Gastroesophageal sphincter (tissue), 4 donors: ENCODE data around the gene FSD2. TPM values are rescaled to one million over a fixed set of nuclear protein-coding genes. Genes with fewer than 3 reads are reported as not detected.

ENCODE experiments used
- ATAC-seq: fragments of 150-250 bp; one replicate; pipeline ENCODE4 v1.9.1; 2016; ENCODE audit warnings: mild to moderate bottlenecking, moderate library complexity
- H3K27ac ChIP-seq, 4 donors: fragments of 200-600 bp; sonication (generic) in 3 of 4; 1 replicate in 3 of 4; 2 replicates in 1 of 4; pipeline ENCODE4 v1.5.1; 2016 to 2019
- H3K27me3 ChIP-seq: fragments of 200-600 bp; sonication (generic); one replicate; pipeline ENCODE4 v1.5.1; 2019
- H3K36me3 ChIP-seq, 2 donors: fragments of 200-600 bp; sonication (generic); one replicate each; pipeline ENCODE4 v1.5.1; 2019; ENCODE audit warnings: control low read depth in 1 of 2
- H3K4me1 ChIP-seq, 3 donors: fragments of 200-600 bp; sonication (generic); 1 replicate in 2 of 3; 2 replicates in 1 of 3; pipeline ENCODE4 v1.5.1; 2016 to 2019; ENCODE audit warnings: control low read depth in 2 of 3
- H3K4me3 ChIP-seq, 2 donors: fragments of 200-600 bp; sonication (generic); one replicate each; pipeline ENCODE4 v1.5.1; 2019; ENCODE audit warnings: mild to moderate bottlenecking in 1 of 2, moderate library complexity in 1 of 2
- H3K9me3 ChIP-seq, 3 donors: fragments of 200-600 bp; sonication (generic); one replicate each; pipeline ENCODE4 v1.5.1; 2017 to 2019; ENCODE audit warnings: control low read depth in 2 of 3
- EP300 ChIP-seq: sonication (generic); formaldehyde crosslinking; IDR thresholded peaks from one replicate; pipeline ENCODE4 v1.6.1; 2017; ENCODE audit warnings: antibody characterized with exemption, mild to moderate bottlenecking
- POLR2A ChIP-seq, 2 donors: fragments of 450-650 bp; IDR thresholded peaks; one replicate each; pipeline ENCODE4 v1.6.1; 2017; ENCODE audit warnings: antibody characterized with exemption in 2 of 2, mild to moderate bottlenecking in 2 of 2, moderate library complexity in 1 of 2
- POLR2AphosphoS5 ChIP-seq: sonication (generic); formaldehyde crosslinking; IDR thresholded peaks from one replicate; pipeline ENCODE4 v1.6.1; 2017; ENCODE audit warnings: antibody characterized with exemption
- WGBS, 2 donors: methylation state at CpG; one replicate each; pipeline ENCODE4 v1.1.5; 2018; ENCODE audit warnings: low coverage in 1 of 2; 5-methylcytosine and 5-hydroxymethylcytosine counted together
- total RNA-seq, 4 donors: library from RNA; depleted of rRNA; stranded (reverse); fragments of >200 nt; gene quantifications; one replicate each; pipeline ENCODE4 v1.1.0, GENCODE V29; 2016
- TF ChIP-seq, protein P1 (sequence below), 4 experiments: fragments of 200-600 bp in 2 of 4; fragments of 450-650 bp in 2 of 4; sonication (generic) in 1 of 4; IDR thresholded peaks; one replicate each; pipeline ENCODE4 v1.5.1; 2017 to 2019; ENCODE audit warnings: antibody characterized with exemption in 4 of 4, mild to moderate bottlenecking in 2 of 4, moderate library complexity in 2 of 4

FSD2 gene
- total RNA-seq, 4 donors from 2014 or later = not detected

- Histone ChIP-seq H3K9me3 (no peaks in the 10 kb centered on the region), H3K36me3 (peaks cover 0 to 8% of the 10 kb centered on the region in 2 donors), H3K4me3 (no peak overlapping the region), H3K27ac (no peak overlapping the region), H3K27me3 (no peaks in the 10 kb centered on the region), H3K4me1 (peaks cover 0 to 16% (median 0%) of the 10 kb centered on the region in 3 donors)
- TF ChIP-seq POLR2A (IDR thresholded peaks at IDR 0.05) (no peak), POLR2AphosphoS5 (no peak), EP300 (no peak)
- TF ChIP-seq, protein P1, sequence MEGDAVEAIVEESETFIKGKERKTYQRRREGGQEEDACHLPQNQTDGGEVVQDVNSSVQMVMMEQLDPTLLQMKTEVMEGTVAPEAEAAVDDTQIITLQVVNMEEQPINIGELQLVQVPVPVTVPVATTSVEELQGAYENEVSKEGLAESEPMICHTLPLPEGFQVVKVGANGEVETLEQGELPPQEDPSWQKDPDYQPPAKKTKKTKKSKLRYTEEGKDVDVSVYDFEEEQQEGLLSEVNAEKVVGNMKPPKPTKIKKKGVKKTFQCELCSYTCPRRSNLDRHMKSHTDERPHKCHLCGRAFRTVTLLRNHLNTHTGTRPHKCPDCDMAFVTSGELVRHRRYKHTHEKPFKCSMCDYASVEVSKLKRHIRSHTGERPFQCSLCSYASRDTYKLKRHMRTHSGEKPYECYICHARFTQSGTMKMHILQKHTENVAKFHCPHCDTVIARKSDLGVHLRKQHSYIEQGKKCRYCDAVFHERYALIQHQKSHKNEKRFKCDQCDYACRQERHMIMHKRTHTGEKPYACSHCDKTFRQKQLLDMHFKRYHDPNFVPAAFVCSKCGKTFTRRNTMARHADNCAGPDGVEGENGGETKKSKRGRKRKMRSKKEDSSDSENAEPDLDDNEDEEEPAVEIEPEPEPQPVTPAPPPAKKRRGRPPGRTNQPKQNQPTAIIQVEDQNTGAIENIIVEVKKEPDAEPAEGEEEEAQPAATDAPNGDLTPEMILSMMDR (IDR thresholded peaks at IDR 0.05) = no peak
- 60 to 75% methylated on average over 1 to 4 of the region's 4 CpGs for WGBS, 2 donors
- no peak for ATAC-seq
These were observed 40.8 kb upstream of the FSD2 start for GRCh38 chr15:82846621-82847020.

DNA sequence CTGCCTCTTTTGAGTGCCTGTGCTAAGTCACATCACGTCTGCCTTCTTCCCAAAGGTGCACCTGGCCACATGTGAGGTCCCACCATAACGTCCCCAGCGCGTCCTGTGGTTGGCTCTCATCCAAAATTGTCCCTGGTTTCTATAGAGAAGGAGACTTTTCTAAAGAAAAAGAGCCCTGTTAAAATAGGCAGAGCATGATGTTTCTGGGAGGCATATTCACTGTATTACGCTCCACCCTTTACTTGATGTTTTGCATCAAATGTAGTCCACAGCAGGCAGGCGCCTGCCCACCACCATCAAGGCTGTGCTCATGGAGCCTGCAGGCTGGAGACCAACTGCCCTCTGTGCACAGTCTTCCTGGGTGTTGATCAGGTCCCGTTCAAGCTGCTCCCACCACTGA lies 39.8 kb upstream of the FSD2 start:
- H3K36me3 ChIP-seq = peaks cover 0 to 5% of the 10 kb centered on the region in 2 donors
- ATAC-seq = no peak
- no peak overlapping the region for H3K27ac ChIP-seq
- no peaks in the 10 kb centered on the region for H3K27me3 ChIP-seq
- TF ChIP-seq POLR2AphosphoS5 (no peak), POLR2A (IDR thresholded peaks at IDR 0.05) (no peak), EP300 (no peak)
- TF ChIP-seq, protein P1 (IDR thresholded peaks at IDR 0.05) = no peak
- no peak overlapping the region for H3K4me3 ChIP-seq
- peaks cover 0 to 16% (median 0%) of the 10 kb centered on the region in 3 donors for H3K4me1 ChIP-seq
- 63 to 70% methylated on average over 4 to 5 of the region's 7 CpGs for WGBS, 2 donors
- no peaks in the 10 kb centered on the region for H3K9me3 ChIP-seq

- no peak for TF ChIP-seq POLR2AphosphoS5
- Histone ChIP-seq H3K9me3 (no peaks in the 10 kb centered on the region), H3K27ac (no peak overlapping the region), H3K27me3 (no peaks in the 10 kb centered on the region), H3K4me1 (no peaks in the 10 kb centered on the region), H3K4me3 (no peak overlapping the region), H3K36me3 (peaks cover 0 to 11% of the 10 kb centered on the region in 2 donors)
- 73 to 81% methylated on average over 2 to 3 of the region's 3 CpGs for WGBS, 2 donors
- ATAC-seq = no peak
These were observed 37.7 kb upstream of the FSD2 start for GRCh38 chr15:82843566-82843965.

GRCh38 chr15:82840166-82840565 lies 34.3 kb upstream of the FSD2 start:
- Histone ChIP-seq H3K36me3 (peaks cover 0 to 45% of the 10 kb centered on the region in 2 donors), H3K4me1 (no peaks in the 10 kb centered on the region), H3K27ac (no peak overlapping the region), H3K27me3 (no peaks in the 10 kb centered on the region), H3K9me3 (no peaks in the 10 kb centered on the region), H3K4me3 (no peak overlapping the region)
- 95% methylated on average over 3 to 4 of the region's 4 CpGs for WGBS, 2 donors
- no peak for ATAC-seq
- TF ChIP-seq, protein P1 (IDR thresholded peaks at IDR 0.05) = no peak
- TF ChIP-seq POLR2A (IDR thresholded peaks at IDR 0.05) (no peak), EP300 (no peak), POLR2AphosphoS5 (no peak)

DNA sequence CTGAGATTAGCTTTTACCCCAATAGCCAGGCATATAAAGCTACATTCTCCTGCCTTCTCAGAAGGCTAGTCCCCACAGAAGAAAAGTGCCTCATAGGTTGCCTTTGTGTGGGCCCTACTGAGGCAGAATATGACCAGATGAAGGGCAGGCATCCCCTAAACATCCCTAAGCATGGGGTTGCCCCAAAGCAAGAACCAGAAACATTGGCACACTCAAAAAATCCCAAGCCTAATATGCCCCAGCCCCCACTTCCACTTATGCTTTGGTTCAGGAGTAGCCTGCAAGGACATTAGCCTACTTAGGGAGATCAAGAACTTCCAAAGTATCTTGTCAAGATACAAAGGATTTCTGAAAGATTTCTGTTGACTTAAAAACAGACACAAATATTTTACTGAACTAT lies 33.3 kb upstream of the FSD2 start:
- Histone ChIP-seq H3K9me3 (no peaks in the 10 kb centered on the region), H3K4me1 (no peaks in the 10 kb centered on the region), H3K36me3 (peaks cover 0 to 55% of the 10 kb centered on the region in 2 donors), H3K27me3 (no peaks in the 10 kb centered on the region), H3K4me3 (no peak overlapping the region), H3K27ac (no peak overlapping the region)
- ATAC-seq = no peak
- no peak for TF ChIP-seq POLR2A (IDR thresholded peaks at IDR 0.05)
- no peak for TF ChIP-seq EP300
- TF ChIP-seq, protein P1 (IDR thresholded peaks at IDR 0.05) = no peak
- TF ChIP-seq POLR2AphosphoS5 = no peak
